Activated naive CD4-positive, alpha-beta T cell treated with anti-CD3 and anti-CD28 coated beads, Interleukin-2, amount 50 U/mL, for 24 hours (primary cell): ENCODE measurements around the gene FUS.

Experiments
- H3K27ac Mint-ChIP-seq: one replicate; pipeline ENCODE4 v1.8.0; 2021; ENCODE audit warnings: mild to moderate bottlenecking, mixed read lengths
- H3K27me3 Mint-ChIP-seq: one replicate; pipeline ENCODE4 v1.8.0; 2021; ENCODE audit warnings: mixed read lengths
- H3K36me3 Mint-ChIP-seq: one replicate; pipeline ENCODE4 v1.8.0; 2021; ENCODE audit warnings: mixed read lengths
- H3K4me1 Mint-ChIP-seq: one replicate; pipeline ENCODE4 v1.8.0; 2021; ENCODE audit warnings: mixed read lengths
- H3K4me3 Mint-ChIP-seq: one replicate; pipeline ENCODE4 v1.8.0; 2021; ENCODE audit warnings: mild to moderate bottlenecking, mixed read lengths
- H3K9me3 Mint-ChIP-seq: one replicate; pipeline ENCODE4 v1.8.0; 2021; ENCODE audit warnings: mixed read lengths

Gene FUS

DNA sequence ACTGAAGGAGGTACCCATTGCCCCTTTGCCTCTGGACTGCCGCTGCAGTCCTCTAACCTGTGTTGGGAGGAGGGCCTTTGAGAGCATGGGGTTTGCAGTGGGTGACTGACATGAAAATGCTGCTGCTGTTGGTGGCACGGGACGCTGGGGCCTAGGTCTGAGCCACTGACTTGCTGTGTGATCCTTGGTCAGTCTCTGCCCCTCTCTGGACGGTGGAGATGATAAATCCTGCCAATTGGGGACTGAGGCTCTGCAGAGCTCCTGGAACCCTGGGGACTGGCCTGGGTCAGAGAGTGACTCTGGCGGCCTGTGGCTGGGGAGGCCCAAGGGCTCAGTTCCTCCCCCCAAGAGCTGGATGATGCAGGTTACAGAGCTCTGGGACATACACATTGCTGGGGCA is 43.1 kb downstream of the FUS start:
- Mint-ChIP-seq H3K4me1 (no peaks in the 10 kb centered on the region), H3K27ac (no peak overlapping the region), H3K27me3 (peaks cover 18% of the 10 kb centered on the region), H3K9me3 (no peaks in the 10 kb centered on the region), H3K4me3 (no peak overlapping the region), H3K36me3 (no peaks in the 10 kb centered on the region)

DNA sequence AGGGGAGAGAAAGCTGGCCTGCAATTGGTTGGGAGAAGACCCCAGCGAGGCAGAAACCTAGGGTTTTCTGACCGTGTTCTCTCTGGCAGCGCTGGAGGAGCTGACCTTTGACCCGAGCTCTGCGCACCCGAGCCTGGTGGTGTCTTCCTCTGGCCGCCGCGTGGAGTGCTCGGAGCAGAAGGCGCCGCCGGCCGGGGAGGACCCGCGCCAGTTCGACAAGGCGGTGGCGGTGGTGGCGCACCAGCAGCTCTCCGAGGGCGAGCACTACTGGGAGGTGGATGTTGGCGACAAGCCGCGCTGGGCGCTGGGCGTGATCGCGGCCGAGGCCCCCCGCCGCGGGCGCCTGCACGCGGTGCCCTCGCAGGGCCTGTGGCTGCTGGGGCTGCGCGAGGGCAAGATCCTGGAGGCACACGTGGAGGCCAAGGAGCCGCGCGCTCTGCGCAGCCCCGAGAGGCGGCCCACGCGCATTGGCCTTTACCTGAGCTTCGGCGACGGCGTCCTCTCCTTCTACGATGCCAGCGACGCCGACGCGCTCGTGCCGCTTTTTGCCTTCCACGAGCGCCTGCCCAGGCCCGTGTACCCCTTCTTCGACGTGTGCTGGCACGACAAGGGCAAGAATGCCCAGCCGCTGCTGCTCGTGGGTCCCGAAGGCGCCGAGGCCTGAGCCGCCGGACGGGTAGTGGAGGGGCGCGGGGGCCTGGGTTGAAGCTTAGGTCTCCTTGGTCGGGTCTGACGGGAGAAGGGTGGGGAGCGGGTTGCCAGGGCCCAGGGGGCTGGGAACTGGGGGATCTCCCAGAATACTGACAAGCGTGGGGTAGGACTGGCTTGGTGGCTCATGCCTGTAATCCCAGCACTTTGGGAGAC is 44.4 kb downstream of the FUS start:
- Mint-ChIP-seq H3K27ac (no peak overlapping the region), H3K36me3 (no peaks in the 10 kb centered on the region), H3K9me3 (no peaks in the 10 kb centered on the region), H3K4me3 (no peak overlapping the region), H3K27me3 (peaks cover 9% of the 10 kb centered on the region), H3K4me1 (no peaks in the 10 kb centered on the region)

DNA sequence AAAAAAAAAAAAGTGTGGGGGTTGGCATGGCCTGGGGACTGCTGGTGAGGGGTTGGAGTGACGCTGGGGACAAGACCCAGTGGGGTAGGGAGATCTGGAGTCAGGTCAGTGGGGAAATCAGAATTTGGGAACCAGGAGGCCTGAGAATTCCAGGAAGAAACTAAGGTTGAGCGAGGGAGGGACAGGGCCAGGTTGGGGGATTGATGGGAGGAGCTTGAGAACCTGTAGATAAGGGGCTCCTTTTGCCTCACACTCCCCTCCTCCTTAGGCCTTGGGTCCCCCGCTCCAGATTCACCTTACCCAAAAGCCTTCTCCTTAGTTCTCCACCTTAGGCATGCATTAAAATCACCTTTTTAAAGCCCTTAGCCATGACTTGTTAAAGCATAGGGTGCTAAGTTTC is 45.3 kb downstream of the FUS start:
- Mint-ChIP-seq H3K9me3 (no peaks in the 10 kb centered on the region), H3K36me3 (no peaks in the 10 kb centered on the region), H3K4me3 (no peak overlapping the region), H3K4me1 (no peaks in the 10 kb centered on the region), H3K27ac (no peak overlapping the region), H3K27me3 (peaks cover 9% of the 10 kb centered on the region)

DNA sequence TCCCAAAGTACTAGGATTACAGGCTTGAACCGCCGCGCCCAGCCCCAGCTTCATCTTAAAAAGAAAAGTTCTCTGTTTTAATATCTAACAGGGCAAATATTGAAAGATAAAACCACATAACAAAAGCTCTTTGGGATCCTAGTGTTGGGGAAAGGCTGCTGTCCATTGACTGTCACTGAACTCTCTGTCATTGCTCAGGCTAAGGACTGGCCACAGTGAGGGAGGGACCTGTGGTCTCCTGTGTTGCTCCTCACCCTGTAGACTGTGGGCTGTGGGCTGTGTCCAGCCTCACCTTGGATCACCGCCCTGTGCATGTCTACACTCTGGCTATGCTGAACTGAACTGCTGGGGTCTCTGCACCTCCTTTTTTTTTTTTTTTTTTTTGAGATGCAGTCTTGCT is 48.3 kb downstream of the FUS start:
- H3K27ac Mint-ChIP-seq: no peak overlapping the region
- H3K27me3 Mint-ChIP-seq: no peaks in the 10 kb centered on the region
- H3K4me1 Mint-ChIP-seq: no peaks in the 10 kb centered on the region
- no peaks in the 10 kb centered on the region for H3K36me3 Mint-ChIP-seq
- H3K9me3 Mint-ChIP-seq: no peaks in the 10 kb centered on the region
- H3K4me3 Mint-ChIP-seq: no peak overlapping the region

DNA sequence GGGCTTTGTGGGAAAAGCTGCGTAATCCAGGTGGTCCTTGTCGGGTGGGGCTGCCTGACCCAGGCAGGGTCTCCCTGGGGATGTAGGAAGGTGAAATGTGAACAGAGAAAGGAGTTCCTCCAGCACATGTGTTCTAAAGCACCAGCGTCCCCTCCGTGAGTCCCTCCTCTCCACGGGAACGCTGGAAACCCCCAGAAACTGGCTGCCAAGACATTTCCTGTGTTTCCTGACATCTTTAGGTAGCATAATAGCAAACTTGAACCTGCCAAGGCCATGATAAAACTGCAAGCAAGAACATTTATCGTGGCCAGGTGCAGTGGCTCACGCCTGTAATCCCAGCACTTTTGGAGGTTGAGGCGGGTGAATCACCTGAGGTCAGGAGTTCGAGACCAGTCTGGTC is 49.6 kb downstream of the FUS start:
- H3K36me3 Mint-ChIP-seq: no peaks in the 10 kb centered on the region

DNA sequence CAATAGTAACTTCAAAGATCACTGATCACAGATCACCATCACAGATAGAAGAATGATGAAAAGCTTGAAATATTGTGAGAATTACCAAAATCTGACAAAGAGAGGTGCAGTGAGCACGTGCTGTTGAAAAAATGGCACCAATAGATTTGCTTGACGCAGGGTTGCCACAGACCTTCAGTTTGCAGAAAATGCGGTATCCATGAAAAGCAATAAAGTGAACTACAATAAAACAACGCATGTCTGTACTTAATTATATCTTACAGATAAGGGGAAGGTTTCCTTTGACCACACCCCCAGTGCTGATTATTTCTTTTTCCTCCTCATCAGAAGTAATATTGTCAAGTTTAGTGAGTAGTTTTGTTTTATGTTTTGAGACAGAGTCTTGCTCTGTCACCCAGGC is 58.1 kb downstream of the FUS start:
- Mint-ChIP-seq H3K9me3 (no peaks in the 10 kb centered on the region), H3K4me3 (no peak overlapping the region), H3K36me3 (no peaks in the 10 kb centered on the region), H3K27ac (no peak overlapping the region), H3K27me3 (no peaks in the 10 kb centered on the region), H3K4me1 (no peaks in the 10 kb centered on the region)

More for the DNA sequence above, 49.6 kb downstream of the FUS start:
- H3K4me1 Mint-ChIP-seq: no peaks in the 10 kb centered on the region
- H3K4me3 Mint-ChIP-seq: no peak overlapping the region
- H3K9me3 Mint-ChIP-seq: no peaks in the 10 kb centered on the region
- H3K27ac Mint-ChIP-seq: no peak overlapping the region
- H3K27me3 Mint-ChIP-seq: no peaks in the 10 kb centered on the region
